ENCODE measurements around the gene SESTD1. TPM values are rescaled to one million over a fixed set of nuclear protein-coding genes. Genes with fewer than 3 reads are reported as not detected.

Gene SESTD1
- total and polyA plus RNA-seq, 2 of the 8 experiments (the other 6 are each of a cell fraction or from before 2014, with no cell fraction given), result 5.2 to 49.6 TPM

GRCh38 chr2:179275253-179276012 is 10.8 kb upstream of the SESTD1 start (continued):
- no peak for TF ChIP-seq CHD7 (IDR thresholded peaks at IDR 0.05; ENCODE audit: insufficient replicate concordance, low read length)
